Ovary (tissue), 3 donors: ENCODE measurements around the gene STK32C.

ENCODE experiments used
- POLR2A ChIP-seq: fragments of 450-650 bp; IDR thresholded peaks from one replicate; pipeline ENCODE4 v1.6.1; 2017; ENCODE audit warnings: antibody characterized with exemption, mild to moderate bottlenecking, moderate library complexity
- TF ChIP-seq, protein P1 (sequence below), 3 donors: fragments of 450-650 bp in 2 of 3; fragments of 200-600 bp in 1 of 3; IDR thresholded peaks; one replicate each; pipeline versions ENCODE4 v1.5.1 to v1.8.0; 2016 to 2022; ENCODE audit warnings: antibody characterized with exemption in 3 of 3, mild to moderate bottlenecking in 1 of 3
- donor health status: DM: no; HTN: no; CAD: no.

DNA sequence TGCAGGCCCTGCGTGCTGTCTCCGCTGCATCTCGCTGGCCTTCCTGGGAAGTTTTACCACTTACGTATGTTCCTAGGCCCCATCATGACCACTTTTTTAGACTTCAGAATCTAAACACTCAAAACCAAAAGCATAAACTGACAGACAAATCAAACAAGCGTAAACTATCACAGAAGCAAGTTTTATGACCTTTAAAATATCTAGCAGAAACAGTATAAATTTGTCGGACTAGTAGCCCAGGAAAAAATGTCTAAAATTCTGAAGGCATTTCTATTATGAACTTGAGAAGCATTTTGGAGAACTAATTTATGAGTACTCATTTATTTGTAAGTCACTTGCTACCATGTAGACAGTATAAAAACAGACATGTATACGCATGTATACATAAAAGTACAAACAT lies 34.8 kb upstream of the STK32C start:
- TF ChIP-seq, protein P1, sequence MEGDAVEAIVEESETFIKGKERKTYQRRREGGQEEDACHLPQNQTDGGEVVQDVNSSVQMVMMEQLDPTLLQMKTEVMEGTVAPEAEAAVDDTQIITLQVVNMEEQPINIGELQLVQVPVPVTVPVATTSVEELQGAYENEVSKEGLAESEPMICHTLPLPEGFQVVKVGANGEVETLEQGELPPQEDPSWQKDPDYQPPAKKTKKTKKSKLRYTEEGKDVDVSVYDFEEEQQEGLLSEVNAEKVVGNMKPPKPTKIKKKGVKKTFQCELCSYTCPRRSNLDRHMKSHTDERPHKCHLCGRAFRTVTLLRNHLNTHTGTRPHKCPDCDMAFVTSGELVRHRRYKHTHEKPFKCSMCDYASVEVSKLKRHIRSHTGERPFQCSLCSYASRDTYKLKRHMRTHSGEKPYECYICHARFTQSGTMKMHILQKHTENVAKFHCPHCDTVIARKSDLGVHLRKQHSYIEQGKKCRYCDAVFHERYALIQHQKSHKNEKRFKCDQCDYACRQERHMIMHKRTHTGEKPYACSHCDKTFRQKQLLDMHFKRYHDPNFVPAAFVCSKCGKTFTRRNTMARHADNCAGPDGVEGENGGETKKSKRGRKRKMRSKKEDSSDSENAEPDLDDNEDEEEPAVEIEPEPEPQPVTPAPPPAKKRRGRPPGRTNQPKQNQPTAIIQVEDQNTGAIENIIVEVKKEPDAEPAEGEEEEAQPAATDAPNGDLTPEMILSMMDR (IDR thresholded peaks at IDR 0.05), result no peak
- no peak for TF ChIP-seq POLR2A
